Fibroblast of pulmonary artery (primary cell): ENCODE measurements around the gene URM1.

Source experiments
- DNase-seq: peaks from one replicate; pipeline ENCODE4 v3.0.0-alpha.2; 2010; ENCODE audit warnings: low read depth
- H3K4me3 ChIP-seq: replicated peaks from 2 replicates; pipeline ENCODE4 v1.5.1; 2011; ENCODE audit warnings: low read depth, mild to moderate bottlenecking, control low read depth, low read length, moderate library complexity
- CTCF ChIP-seq: IDR thresholded peaks from 2 replicates; pipeline ENCODE4 v1.5.1; 2011; ENCODE audit warnings: mild to moderate bottlenecking, control low read depth, low read length, inconsistent platforms; ENCODE audit errors: missing control alignments

Gene URM1

DNA sequence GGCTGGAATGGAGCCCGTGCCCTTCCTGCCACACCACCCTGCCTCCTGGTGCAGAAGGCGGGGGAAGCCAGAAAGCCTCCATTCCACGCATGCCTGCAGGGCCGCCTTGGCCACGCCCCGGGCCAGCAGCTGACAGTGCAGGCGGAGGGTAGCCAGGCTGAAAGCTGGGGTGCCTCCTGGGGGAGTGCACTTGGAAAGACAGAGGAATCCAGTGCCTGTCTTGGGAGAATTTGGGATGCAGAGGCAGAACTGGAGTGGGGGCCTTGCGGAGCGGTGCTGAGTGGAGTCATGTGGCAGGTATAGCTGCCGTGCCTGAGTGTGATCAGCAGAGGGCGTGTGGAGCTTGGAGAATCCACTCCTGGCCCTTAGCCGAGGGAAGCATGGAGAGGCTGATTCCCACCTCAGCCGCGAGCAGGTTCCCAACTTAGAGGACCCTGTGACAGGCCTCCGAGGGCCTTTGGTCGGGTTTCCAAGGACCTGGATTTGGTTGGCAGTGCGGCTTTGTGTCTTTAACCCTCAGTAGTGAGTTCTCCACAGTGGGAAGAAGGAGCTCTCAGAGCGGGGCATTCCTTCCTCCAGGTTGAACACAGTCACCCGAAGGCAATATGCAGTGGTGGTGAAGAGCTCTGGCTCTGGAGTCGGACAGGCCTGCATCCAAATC, 9.1 kb upstream of the URM1 start:
- peak overlapping the region; percentile 56 for H3K4me3 ChIP-seq
- peak; percentile 86 for TF ChIP-seq CTCF
- DNase-seq = peak; percentile 86

- TF ChIP-seq CTCF = no peak
- H3K4me3 ChIP-seq = no peak overlapping the region
- no peak for DNase-seq
Observed at GRCh38 chr9:128362774-128363173, 8.4 kb upstream of the URM1 start.

GRCh38 chr9:128365525-128365924, 5.6 kb upstream of the URM1 start:
- no peak overlapping the region for H3K4me3 ChIP-seq
- no peak for DNase-seq
- TF ChIP-seq CTCF = no peak

DNA sequence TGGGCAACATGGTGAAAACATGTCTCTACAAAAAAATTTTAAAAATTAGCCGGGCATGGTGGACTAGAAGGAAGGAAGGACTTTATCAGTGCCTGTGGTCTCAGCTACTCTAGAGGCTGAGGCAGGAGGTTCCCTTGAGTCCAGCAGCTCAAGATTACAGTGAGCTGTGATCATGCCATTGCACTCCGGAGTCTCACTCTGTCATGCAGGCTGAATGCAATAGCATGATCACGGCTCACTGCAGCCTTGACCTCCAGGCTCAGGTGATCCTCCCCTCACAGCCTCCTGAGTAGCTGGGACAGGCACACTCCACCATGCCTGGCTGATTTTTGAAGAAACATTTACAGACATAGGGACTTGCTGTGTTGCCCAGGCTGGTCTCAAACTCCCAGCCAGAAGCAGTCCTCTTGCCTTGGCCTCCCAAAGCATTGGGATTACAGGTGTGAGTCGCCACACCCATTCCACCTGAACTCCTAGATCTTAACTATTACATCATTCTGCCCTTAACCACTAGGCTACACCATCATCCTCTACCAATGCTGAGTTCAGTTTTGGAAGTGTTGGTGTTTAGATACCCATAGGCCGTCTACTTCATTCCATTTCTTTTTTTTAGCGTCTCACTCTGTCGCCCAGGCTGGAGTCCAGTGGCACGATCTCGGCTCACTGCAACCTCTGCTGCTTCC, 2.0 kb upstream of the URM1 start:
- no peak for DNase-seq
- no peak for TF ChIP-seq CTCF

GRCh38 chr9:128370367-128370751, 815 bp upstream of the URM1 start:
- H3K4me3 ChIP-seq = peak overlapping the region; percentile 100
- no peak for TF ChIP-seq CTCF

More for the DNA sequence above, 2.0 kb upstream of the URM1 start:
- H3K4me3 ChIP-seq = no peak overlapping the region

DNA sequence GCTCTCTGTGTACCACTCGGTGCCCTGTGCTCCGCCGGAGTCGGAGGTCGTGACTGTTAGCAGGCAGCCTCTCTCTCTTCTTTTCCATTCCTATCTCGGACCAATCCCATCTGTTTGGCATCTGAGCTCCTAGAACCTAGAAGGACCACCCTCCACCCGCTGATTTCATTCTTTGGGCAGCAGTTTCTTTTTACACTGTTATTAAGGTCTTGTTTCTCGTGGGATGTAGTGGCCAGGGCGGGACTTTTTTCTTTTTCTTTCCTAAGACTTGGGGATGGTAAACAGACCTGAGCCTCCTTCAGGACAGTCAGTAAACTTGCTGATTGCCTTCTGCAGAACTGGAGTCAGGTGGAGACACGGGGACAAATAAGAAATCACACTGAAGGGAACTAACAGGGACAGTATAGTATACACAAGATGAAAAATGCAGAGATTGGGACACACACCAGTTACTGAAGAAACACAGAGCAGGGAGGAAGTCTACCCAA, 500 bp downstream of the URM1 start:
- peak overlapping the region; percentile 100 for H3K4me3 ChIP-seq
- TF ChIP-seq CTCF = no peak
- DNase-seq = no peak

More at GRCh38 chr9:128370367-128370751, 815 bp upstream of the URM1 start:
- DNase-seq = no peak
